Bronchial epithelial cell (primary cell): ENCODE data around the gene MC1R. TPM values are rescaled to one million over a fixed set of nuclear protein-coding genes. Genes with fewer than 3 reads are reported as not detected.

Source experiments
- DNase-seq: peaks from one replicate; pipeline ENCODE4 v3.0.0-alpha.2; 2010; ENCODE audit warnings: low read depth
- FAIRE-seq: peaks from 2 replicates; lab custom pipeline; 2011; peaks lifted over from hg19 to GRCh38; lab: Jason Lieb, UNC
- H3K27me3 ChIP-seq: 2 replicates; pipeline ENCODE4 v1.5.1; 2011; ENCODE audit warnings: low read length; ENCODE audit not compliant: control insufficient read depth, insufficient read depth
- H3K36me3 ChIP-seq: 2 replicates; pipeline ENCODE4 v1.5.1; 2011; ENCODE audit warnings: low read length; ENCODE audit not compliant: control insufficient read depth, insufficient read depth
- H3K4me3 ChIP-seq: 2 replicates; pipeline ENCODE4 v1.5.1; 2011; ENCODE audit warnings: mild to moderate bottlenecking, low read depth, low read length, control low read depth
- CTCF ChIP-seq: IDR thresholded peaks from 2 replicates; pipeline ENCODE4 v1.5.1; 2011; ENCODE audit warnings: mild to moderate bottlenecking, moderate library complexity, low read length, control low read depth, inconsistent platforms; ENCODE audit not compliant: insufficient read depth, severe bottlenecking
- total RNA-seq: library from RNA; depleted of rRNA; stranded (reverse); fragments of >200 nt; gene quantifications from 2 replicates; pipeline ENCODE4 v1.2.1, GENCODE V29; 2014

MC1R gene
- total RNA-seq, 1 donor from 2014 or later: 1.6 TPM

- DNase-seq (no peak), FAIRE-seq (no peak)
- Histone ChIP-seq H3K36me3 (peaks cover 15% of the 10 kb centered on the region), H3K4me3 (no peak overlapping the region), H3K27me3 (no peaks in the 10 kb centered on the region)
- no peak for TF ChIP-seq CTCF
These were observed 33.4 kb downstream of the MC1R start for GRCh38 chr16:89952049-89952448.

- FAIRE-seq (no peak), DNase-seq (no peak)
- H3K36me3 ChIP-seq: peaks cover 19% of the 10 kb centered on the region
- no peak for TF ChIP-seq CTCF
- no peak overlapping the region for H3K4me3 ChIP-seq
- no peaks in the 10 kb centered on the region for H3K27me3 ChIP-seq
These were observed 33.9 kb downstream of the MC1R start for GRCh38 chr16:89952551-89952950.

- no peak for DNase-seq
- FAIRE-seq: no peak
- TF ChIP-seq CTCF: no peak
- Histone ChIP-seq H3K4me3 (no peak overlapping the region), H3K27me3 (no peaks in the 10 kb centered on the region), H3K36me3 (peaks cover 26% of the 10 kb centered on the region)
These were observed 35.2 kb downstream of the MC1R start for GRCh38 chr16:89953671-89954406.

GRCh38 chr16:89954462-89954861, 35.8 kb downstream of the MC1R start:
- no peak for TF ChIP-seq CTCF
- DNase-seq: no peak
- H3K36me3 ChIP-seq: peaks cover 28% of the 10 kb centered on the region
- no peaks in the 10 kb centered on the region for H3K27me3 ChIP-seq
- no peak overlapping the region for H3K4me3 ChIP-seq
- no peak for FAIRE-seq

- Histone ChIP-seq H3K27me3 (no peaks in the 10 kb centered on the region), H3K4me3 (no peak overlapping the region), H3K36me3 (peaks cover 28% of the 10 kb centered on the region)
- DNase-seq (no peak), FAIRE-seq (no peak)
- no peak for TF ChIP-seq CTCF
These were observed 36.5 kb downstream of the MC1R start for GRCh38 chr16:89955001-89955685.
